Mesenchymal stem cell (in vitro differentiated cells and primary cell): Measurements from ENCODE around the gene ACAD10.

ENCODE experiments used
- DNase-seq: peaks from one replicate; pipeline ENCODE4 v3.0.0-alpha.2; 2013
- H2AFZ ChIP-seq: one replicate; pipeline ENCODE4 v1.6.1; 2013; ENCODE audit warnings: low read depth, mild to moderate bottlenecking, control low read depth, inconsistent platforms, low read length, moderate library complexity
- H2AK5ac ChIP-seq: 2 replicates; pipeline ENCODE4 v1.6.1; 2013; ENCODE audit warnings: low read length, moderate library complexity, mild to moderate bottlenecking, inconsistent platforms; ENCODE audit not compliant: severe bottlenecking
- H2BK120ac ChIP-seq: one replicate; pipeline ENCODE4 v1.6.1; 2013; ENCODE audit warnings: low read depth, mild to moderate bottlenecking, inconsistent platforms, low read length, moderate library complexity
- H2BK12ac ChIP-seq, 2 experiments: one replicate each; pipeline ENCODE4 v1.6.1; 2013; ENCODE audit warnings: inconsistent platforms in 2 of 2, low read length in 2 of 2, mild to moderate bottlenecking in 2 of 2, moderate library complexity in 2 of 2, control low read depth in 1 of 2
- H2BK15ac ChIP-seq: one replicate; pipeline ENCODE4 v1.6.1; 2013; ENCODE audit warnings: mild to moderate bottlenecking, low read depth, inconsistent platforms; ENCODE audit not compliant: poor library complexity, severe bottlenecking
- H2BK5ac ChIP-seq: 2 replicates; pipeline ENCODE4 v1.6.1; 2013; ENCODE audit warnings: low read depth, mild to moderate bottlenecking, low read length, control low read depth, inconsistent platforms; ENCODE audit not compliant: poor library complexity, severe bottlenecking
- H3K14ac ChIP-seq, 2 experiments: one replicate each; pipeline ENCODE4 v1.6.1; 2013; ENCODE audit warnings: inconsistent platforms in 2 of 2, low read length in 2 of 2, control low read depth in 1 of 2, mild to moderate bottlenecking in 1 of 2, moderate library complexity in 1 of 2
- H3K18ac ChIP-seq, 2 experiments: one replicate each; pipeline ENCODE4 v1.6.1; 2013; ENCODE audit warnings: inconsistent platforms in 2 of 2, low read length in 2 of 2, control low read depth in 1 of 2, low read depth in 1 of 2, mild to moderate bottlenecking in 1 of 2
- H3K23ac ChIP-seq, 2 experiments: one replicate each; pipeline ENCODE4 v1.6.1; 2013; ENCODE audit warnings: inconsistent platforms in 2 of 2, low read length in 2 of 2, mild to moderate bottlenecking in 2 of 2, moderate library complexity in 2 of 2, control low read depth in 1 of 2
- H3K27ac ChIP-seq: 2 replicates; pipeline ENCODE4 v1.5.1; 2013; ENCODE audit warnings: mild to moderate bottlenecking, moderate library complexity, low read length, control low read depth, inconsistent platforms; ENCODE audit not compliant: poor library complexity, severe bottlenecking
- H3K27me3 ChIP-seq, 2 experiments: 2 replicates each; pipeline versions ENCODE4 v1.6.1 to v1.7.0; 2013; ENCODE audit warnings: low read length in 2 of 2, mild to moderate bottlenecking in 2 of 2, moderate library complexity in 2 of 2, control low read depth in 1 of 2, inconsistent platforms in 1 of 2; ENCODE audit not compliant: control insufficient read depth in 1 of 2, insufficient read depth in 1 of 2
- H3K36me3 ChIP-seq, 2 experiments: 2 replicates each; pipeline versions ENCODE4 v1.6.1 to v1.7.0; 2013; ENCODE audit warnings: low read length in 2 of 2, control low read depth in 1 of 2, inconsistent platforms in 1 of 2, low read depth in 1 of 2, mild to moderate bottlenecking in 1 of 2; ENCODE audit not compliant: insufficient read depth in 2 of 2, control insufficient read depth in 1 of 2
- H3K4ac ChIP-seq, 2 experiments: one replicate each; pipeline ENCODE4 v1.6.1; 2013; ENCODE audit warnings: inconsistent platforms in 2 of 2, low read length in 2 of 2, mild to moderate bottlenecking in 2 of 2, moderate library complexity in 2 of 2, control low read depth in 1 of 2, low read depth in 1 of 2
- H3K4me1 ChIP-seq: 2 replicates; pipeline ENCODE4 v1.6.1; 2013; ENCODE audit warnings: low read depth, low read length, control low read depth; ENCODE audit not compliant: control insufficient read depth, insufficient read depth
- H3K4me2 ChIP-seq: 2 replicates; pipeline ENCODE4 v1.6.1; 2013; ENCODE audit warnings: low read length, mild to moderate bottlenecking, inconsistent platforms; ENCODE audit not compliant: poor library complexity, severe bottlenecking
- H3K4me3 ChIP-seq, 2 experiments: 2 replicates each; pipeline versions ENCODE4 v1.5.1 to v1.7.0; 2013; ENCODE audit warnings: low read length in 2 of 2, mild to moderate bottlenecking in 2 of 2, control low read depth in 1 of 2, low read depth in 1 of 2; ENCODE audit not compliant: insufficient read depth in 1 of 2
- H3K79me1 ChIP-seq: replicated peaks from 2 replicates; pipeline ENCODE4 v1.6.1; 2013; ENCODE audit warnings: mild to moderate bottlenecking, control low read depth, low read length, inconsistent platforms; ENCODE audit not compliant: poor library complexity, severe bottlenecking
- H3K9ac ChIP-seq: 2 replicates; pipeline ENCODE4 v1.7.0; 2013; ENCODE audit warnings: mild to moderate bottlenecking, low read length, moderate library complexity
- H3K9me3 ChIP-seq: 2 replicates; pipeline ENCODE4 v1.7.0; 2013; ENCODE audit warnings: mild to moderate bottlenecking, low read length; ENCODE audit not compliant: control insufficient read depth
- H4K8ac ChIP-seq: one replicate; pipeline ENCODE4 v1.6.1; 2013; ENCODE audit warnings: inconsistent platforms, mild to moderate bottlenecking, low read length, moderate library complexity
- H4K91ac ChIP-seq: one replicate; pipeline ENCODE4 v1.6.1; 2013; ENCODE audit warnings: mild to moderate bottlenecking, low read length, inconsistent platforms
- WGBS: methylation state at CpG from one replicate; pipeline ENCODE4 v1.1.7; 2013; ENCODE audit warnings: mixed read lengths; 5-methylcytosine and 5-hydroxymethylcytosine counted together

ACAD10 gene

DNA sequence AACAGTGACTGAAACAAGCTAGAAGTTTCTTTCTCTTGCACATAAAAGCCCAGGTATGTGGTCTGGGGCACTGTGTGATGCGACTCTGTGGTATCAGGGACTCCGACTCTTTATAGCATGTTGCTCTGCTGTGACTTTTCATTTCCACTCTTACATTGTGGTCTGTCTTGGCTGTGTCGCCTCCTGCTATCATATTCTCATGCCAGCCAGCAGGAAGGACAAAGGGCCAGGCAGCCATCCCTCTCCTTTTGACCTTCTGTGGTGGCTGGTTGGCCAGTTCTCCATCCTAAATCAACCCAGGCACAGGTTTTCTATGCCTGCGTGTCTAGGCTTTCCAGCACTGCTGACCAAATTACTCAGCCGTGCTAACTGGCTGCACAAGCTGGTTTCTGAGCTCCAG is 8.0 kb downstream of the ACAD10 start:
- no peak overlapping the region for H3K18ac ChIP-seq
- WGBS, result 97% methylated on average over 5 of the region's 5 CpGs

DNA sequence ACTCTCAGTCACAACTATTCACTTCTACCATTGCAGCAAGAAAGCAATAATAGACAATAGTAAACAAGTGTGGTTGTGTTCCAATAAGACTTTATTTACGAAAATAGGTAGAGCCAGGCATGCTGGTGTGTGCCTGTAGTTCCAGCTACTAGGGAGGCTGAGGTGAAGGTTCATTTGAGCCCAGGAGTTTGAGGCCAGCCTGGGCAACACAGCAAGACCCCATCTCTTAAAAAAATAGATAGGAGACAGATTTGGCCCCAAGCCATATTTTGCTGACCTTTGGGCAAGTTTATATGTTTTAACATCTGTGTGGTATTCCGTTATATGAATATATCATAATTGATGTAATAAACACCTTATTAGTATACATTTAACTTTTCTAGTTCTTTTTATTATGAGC is 14.1 kb downstream of the ACAD10 start:
- Histone ChIP-seq H3K27ac (no peak overlapping the region), H3K79me1 (peaks cover 5% of the 10 kb centered on the region), H3K4me1 (no peaks in the 10 kb centered on the region), H2AK5ac (no peak overlapping the region), H3K4ac (no peak overlapping the region), H3K4me2 (no peak overlapping the region), H4K91ac (no peak overlapping the region), H4K8ac (no peak overlapping the region), H3K14ac (no peak overlapping the region), H3K27me3 (no peaks in the 10 kb centered on the region), H3K18ac (no peak overlapping the region), H3K9ac (no peak overlapping the region), H3K36me3 (peaks cover 27 to 74% of the 10 kb centered on the region in 2 experiments), H3K9me3 (no peaks in the 10 kb centered on the region), H2BK120ac (no peak overlapping the region), H2BK12ac (no peak overlapping the region), H3K4me3 (no peak overlapping the region), H2BK5ac (no peak overlapping the region), H2AFZ (no peak overlapping the region), H2BK15ac (no peak overlapping the region), H3K23ac (no peak overlapping the region)
- 77% methylated on average over 1 of the region's 2 CpGs for WGBS
- no peak for DNase-seq

More for the DNA sequence above, 8.0 kb downstream of the ACAD10 start:
- Histone ChIP-seq H2BK12ac (no peak overlapping the region), H3K4me1 (peaks cover 1% of the 10 kb centered on the region), H2BK5ac (no peak overlapping the region), H3K4ac (no peak overlapping the region), H2AK5ac (no peak overlapping the region), H3K9me3 (no peaks in the 10 kb centered on the region), H2BK15ac (no peak overlapping the region), H3K27me3 (no peaks in the 10 kb centered on the region), H3K79me1 (peaks cover 10% of the 10 kb centered on the region), H3K36me3 (peaks cover 26 to 53% of the 10 kb centered on the region in 2 experiments), H2AFZ (no peak overlapping the region), H3K23ac (no peak overlapping the region), H3K14ac (no peak overlapping the region), H3K4me2 (no peak overlapping the region), H3K27ac (no peak overlapping the region), H3K4me3 (no peak overlapping the region), H4K91ac (no peak overlapping the region), H4K8ac (no peak overlapping the region), H3K9ac (no peak overlapping the region), H2BK120ac (no peak overlapping the region)
- DNase-seq, result no peak

DNA sequence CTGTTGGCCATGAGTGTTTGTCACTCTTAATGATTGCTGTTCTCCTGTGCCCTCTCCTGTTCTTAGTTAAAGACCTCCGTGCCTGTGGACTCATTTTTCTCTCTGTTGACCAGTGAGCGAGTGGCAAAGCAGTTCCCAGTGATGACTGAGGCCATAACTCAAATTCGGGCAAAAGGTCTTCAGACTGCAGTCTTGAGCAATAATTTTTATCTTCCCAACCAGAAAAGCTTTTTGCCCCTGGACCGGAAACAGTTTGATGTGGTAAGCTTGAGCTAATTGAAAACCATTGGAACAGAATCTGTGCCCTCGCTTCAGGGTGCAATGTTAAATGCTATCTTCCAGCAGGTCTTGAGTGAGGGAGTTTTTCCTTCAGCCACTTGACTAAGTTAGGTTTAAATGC is 19.8 kb downstream of the ACAD10 start:
- Histone ChIP-seq H3K36me3 (peaks cover 36 to 75% of the 10 kb centered on the region in 2 experiments), H3K18ac (no peak overlapping the region), H2AK5ac (no peak overlapping the region), H3K79me1 (peaks cover 2% of the 10 kb centered on the region), H2BK120ac (no peak overlapping the region), H3K27ac (no peak overlapping the region), H3K4ac (no peak overlapping the region), H4K8ac (no peak overlapping the region), H3K14ac (no peak overlapping the region), H3K9ac (no peak overlapping the region), H3K9me3 (no peaks in the 10 kb centered on the region), H3K4me3 (no peak overlapping the region), H2BK12ac (no peak overlapping the region), H3K27me3 (no peaks in the 10 kb centered on the region), H2BK15ac (no peak overlapping the region), H4K91ac (no peak overlapping the region), H2BK5ac (no peak overlapping the region), H3K23ac (no peak overlapping the region), H3K4me2 (no peak overlapping the region), H2AFZ (no peak overlapping the region), H3K4me1 (no peaks in the 10 kb centered on the region)
- WGBS, result 84% methylated on average over 5 of the region's 5 CpGs
- DNase-seq, result no peak

DNA sequence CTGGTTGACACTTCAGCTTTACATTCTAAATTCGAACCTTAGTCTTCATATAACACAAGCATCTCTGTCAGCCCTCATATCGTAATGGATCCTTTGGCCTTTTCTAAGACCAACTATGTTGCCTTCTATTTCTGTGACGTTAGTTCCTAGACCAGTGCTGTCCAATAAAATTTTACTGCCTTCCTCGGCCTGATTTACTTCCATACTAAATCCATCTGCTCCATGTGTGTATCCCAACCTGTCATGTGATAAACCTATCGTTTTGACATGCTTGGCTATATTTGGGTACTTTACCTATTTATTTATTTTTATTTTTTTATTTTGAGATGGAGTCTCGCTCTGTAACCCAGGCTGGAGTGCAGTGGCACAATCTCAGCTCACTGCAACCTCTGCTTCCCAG is 20.3 kb downstream of the ACAD10 start:
- Histone ChIP-seq H4K91ac (no peak overlapping the region), H3K36me3 (peaks cover 38 to 73% of the 10 kb centered on the region in 2 experiments), H3K4ac (no peak overlapping the region), H2AFZ (no peak overlapping the region), H3K4me1 (no peaks in the 10 kb centered on the region), H3K23ac (no peak overlapping the region), H2BK5ac (no peak overlapping the region), H3K4me2 (no peak overlapping the region), H3K4me3 (no peak overlapping the region), H2AK5ac (no peak overlapping the region), H4K8ac (no peak overlapping the region), H3K9ac (no peak overlapping the region), H3K79me1 (peaks cover 2% of the 10 kb centered on the region), H3K14ac (no peak overlapping the region), H2BK15ac (no peak overlapping the region), H3K9me3 (no peaks in the 10 kb centered on the region), H3K27ac (no peak overlapping the region), H3K27me3 (no peaks in the 10 kb centered on the region), H2BK12ac (no peak overlapping the region), H3K18ac (no peak overlapping the region), H2BK120ac (no peak overlapping the region)
- no peak for DNase-seq
- WGBS, result 85% methylated on average over 5 of the region's 6 CpGs
